ENCODE measurements around the gene OR2A12.

DNA sequence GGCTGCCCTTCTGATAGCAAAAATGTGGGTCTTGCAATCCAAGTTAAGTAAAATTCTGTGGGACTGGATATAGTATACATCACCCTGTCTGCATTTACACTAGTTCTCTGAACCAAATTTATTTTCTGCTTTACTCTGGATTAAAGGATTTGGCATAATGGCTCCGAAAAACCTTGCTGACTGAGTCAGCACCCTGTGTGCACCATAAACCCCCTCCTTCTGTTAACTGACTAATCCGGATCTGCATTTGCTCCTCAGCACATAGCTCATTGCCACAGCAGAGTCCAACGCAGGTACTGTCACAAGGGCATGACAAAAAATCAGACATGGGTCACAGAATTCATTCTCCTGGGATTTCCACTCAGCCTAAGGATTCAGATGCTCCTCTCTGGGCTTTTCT is 36.0 kb upstream of the OR2A12 start:
- TF ChIP-seq, protein P1, sequence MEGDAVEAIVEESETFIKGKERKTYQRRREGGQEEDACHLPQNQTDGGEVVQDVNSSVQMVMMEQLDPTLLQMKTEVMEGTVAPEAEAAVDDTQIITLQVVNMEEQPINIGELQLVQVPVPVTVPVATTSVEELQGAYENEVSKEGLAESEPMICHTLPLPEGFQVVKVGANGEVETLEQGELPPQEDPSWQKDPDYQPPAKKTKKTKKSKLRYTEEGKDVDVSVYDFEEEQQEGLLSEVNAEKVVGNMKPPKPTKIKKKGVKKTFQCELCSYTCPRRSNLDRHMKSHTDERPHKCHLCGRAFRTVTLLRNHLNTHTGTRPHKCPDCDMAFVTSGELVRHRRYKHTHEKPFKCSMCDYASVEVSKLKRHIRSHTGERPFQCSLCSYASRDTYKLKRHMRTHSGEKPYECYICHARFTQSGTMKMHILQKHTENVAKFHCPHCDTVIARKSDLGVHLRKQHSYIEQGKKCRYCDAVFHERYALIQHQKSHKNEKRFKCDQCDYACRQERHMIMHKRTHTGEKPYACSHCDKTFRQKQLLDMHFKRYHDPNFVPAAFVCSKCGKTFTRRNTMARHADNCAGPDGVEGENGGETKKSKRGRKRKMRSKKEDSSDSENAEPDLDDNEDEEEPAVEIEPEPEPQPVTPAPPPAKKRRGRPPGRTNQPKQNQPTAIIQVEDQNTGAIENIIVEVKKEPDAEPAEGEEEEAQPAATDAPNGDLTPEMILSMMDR (IDR thresholded peaks at IDR 0.05): no peak
- TF ChIP-seq POLR2AphosphoS5 (IDR thresholded peaks at IDR 0.05; ENCODE audit: low read depth, low read length) (no peak), TCF7L2 (IDR thresholded peaks at IDR 0.05; ENCODE audit: low read depth, low read length) (no peak), SIN3A (IDR thresholded peaks at IDR 0.05; ENCODE audit: borderline replicate concordance, insufficient read depth, low read depth, low read length) (no peak)
- TF ChIP-seq, protein P2, sequence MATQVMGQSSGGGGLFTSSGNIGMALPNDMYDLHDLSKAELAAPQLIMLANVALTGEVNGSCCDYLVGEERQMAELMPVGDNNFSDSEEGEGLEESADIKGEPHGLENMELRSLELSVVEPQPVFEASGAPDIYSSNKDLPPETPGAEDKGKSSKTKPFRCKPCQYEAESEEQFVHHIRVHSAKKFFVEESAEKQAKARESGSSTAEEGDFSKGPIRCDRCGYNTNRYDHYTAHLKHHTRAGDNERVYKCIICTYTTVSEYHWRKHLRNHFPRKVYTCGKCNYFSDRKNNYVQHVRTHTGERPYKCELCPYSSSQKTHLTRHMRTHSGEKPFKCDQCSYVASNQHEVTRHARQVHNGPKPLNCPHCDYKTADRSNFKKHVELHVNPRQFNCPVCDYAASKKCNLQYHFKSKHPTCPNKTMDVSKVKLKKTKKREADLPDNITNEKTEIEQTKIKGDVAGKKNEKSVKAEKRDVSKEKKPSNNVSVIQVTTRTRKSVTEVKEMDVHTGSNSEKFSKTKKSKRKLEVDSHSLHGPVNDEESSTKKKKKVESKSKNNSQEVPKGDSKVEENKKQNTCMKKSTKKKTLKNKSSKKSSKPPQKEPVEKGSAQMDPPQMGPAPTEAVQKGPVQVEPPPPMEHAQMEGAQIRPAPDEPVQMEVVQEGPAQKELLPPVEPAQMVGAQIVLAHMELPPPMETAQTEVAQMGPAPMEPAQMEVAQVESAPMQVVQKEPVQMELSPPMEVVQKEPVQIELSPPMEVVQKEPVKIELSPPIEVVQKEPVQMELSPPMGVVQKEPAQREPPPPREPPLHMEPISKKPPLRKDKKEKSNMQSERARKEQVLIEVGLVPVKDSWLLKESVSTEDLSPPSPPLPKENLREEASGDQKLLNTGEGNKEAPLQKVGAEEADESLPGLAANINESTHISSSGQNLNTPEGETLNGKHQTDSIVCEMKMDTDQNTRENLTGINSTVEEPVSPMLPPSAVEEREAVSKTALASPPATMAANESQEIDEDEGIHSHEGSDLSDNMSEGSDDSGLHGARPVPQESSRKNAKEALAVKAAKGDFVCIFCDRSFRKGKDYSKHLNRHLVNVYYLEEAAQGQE (IDR thresholded peaks at IDR 0.05; ENCODE audit: insufficient read depth in 1 of 2, low read depth in 2 of 2, low read length in 1 of 2): no peak
